Forelimb muscle (tissue), 1 donor: Measurements from ENCODE around the gene AFDN. TPM values are rescaled to one million over a fixed set of nuclear protein-coding genes. Genes with fewer than 3 reads are reported as not detected.
"Not testable (repeated sequence)": the region's sequence is repeated elsewhere in the genome, so short reads cannot be mapped to it uniquely, and the experiment has no call there.

Source experiments
- DNase-seq: peaks from one replicate; pipeline ENCODE4 v3.0.0-alpha.2; 2013; ENCODE audit warnings: low read depth
- polyA plus RNA-seq: library from polyadenylated mRNA; unstranded; fragments of 120-200 nt; gene quantifications from one replicate; pipeline ENCODE4 v1.2.1, GENCODE V29; 2013; ENCODE audit not compliant: insufficient read length

Gene AFDN
- polyA plus RNA-seq, 1 donor: 45.7 TPM

GRCh38 chr6:167953551-167953950 is 126.8 kb downstream of the AFDN start:
- no peak for DNase-seq

GRCh38 chr6:167954151-167954550 is 127.4 kb downstream of the AFDN start:
- DNase-seq: no peak

DNA sequence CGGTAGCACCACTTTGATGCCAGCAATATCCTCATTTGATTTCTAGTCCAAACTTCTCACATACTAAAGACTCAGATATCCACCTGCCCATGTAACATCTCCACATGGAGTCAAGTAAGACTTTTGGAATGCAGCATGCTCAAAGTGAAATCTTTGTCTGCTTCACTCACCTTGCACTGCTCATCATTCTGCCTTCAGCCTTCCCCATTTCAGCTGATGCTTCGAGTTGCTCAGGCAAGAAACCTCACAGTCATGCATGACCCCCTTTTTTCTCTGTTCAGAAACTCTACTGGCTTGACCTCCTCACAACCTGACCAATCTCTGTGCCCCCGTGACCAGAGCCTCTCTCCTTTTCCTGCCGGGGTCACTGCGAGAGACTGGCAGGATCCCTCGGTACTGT is 129.8 kb downstream of the AFDN start:
- no peak for DNase-seq

GRCh38 chr6:167956983-167957492 is 130.3 kb downstream of the AFDN start:
- no peak for DNase-seq

- no peak for DNase-seq
These were observed 130.9 kb downstream of the AFDN start for GRCh38 chr6:167957626-167958025.

DNA sequence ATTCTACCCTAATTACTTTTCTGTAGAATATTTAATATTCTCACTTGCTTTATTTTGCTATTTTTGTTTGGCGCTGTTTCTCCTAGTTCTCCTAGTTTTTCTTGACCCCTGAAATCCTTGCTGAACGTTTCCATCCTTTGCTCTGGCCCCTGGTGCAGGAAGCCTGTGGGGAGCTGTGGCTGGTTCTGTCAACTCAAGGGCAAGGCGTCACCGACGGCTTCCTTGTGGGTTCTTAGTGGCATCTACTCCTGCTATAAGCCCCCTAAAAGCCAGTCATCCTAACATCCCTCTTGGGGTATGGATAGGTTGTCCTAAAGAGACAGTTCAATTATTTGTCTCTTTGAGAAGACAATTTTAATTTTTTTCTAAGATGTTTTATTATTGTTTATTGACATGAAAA is 133.9 kb downstream of the AFDN start:
- no peak for DNase-seq

GRCh38 chr6:167962711-167963110 is 136.0 kb downstream of the AFDN start:
- no peak for DNase-seq

DNA sequence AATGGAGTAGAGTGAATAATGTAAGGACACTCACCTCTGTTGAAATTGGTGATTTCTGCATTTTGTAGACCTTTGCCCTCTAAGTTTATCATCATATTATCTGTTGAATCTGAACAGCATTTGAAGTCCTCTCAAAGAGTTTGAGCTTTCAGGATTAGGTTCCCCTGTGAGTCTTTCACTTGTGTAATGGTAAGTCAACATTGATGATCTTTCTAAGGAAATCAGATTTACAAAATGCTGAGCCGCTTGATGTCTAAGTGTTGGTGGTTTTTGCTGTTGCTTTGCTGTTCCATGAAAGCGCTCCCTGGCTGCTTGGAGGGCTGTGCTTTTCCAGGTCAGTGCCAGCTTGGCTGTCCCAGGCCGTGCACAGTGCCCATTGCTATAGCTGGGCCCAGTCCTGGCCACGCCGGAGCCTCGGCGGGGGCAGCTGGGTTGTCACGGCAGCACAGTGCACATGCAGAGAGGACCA is 136.9 kb downstream of the AFDN start:
- DNase-seq: no peak

GRCh38 chr6:167965592-167966539 is 139.2 kb downstream of the AFDN start:
- no peak for DNase-seq

DNA sequence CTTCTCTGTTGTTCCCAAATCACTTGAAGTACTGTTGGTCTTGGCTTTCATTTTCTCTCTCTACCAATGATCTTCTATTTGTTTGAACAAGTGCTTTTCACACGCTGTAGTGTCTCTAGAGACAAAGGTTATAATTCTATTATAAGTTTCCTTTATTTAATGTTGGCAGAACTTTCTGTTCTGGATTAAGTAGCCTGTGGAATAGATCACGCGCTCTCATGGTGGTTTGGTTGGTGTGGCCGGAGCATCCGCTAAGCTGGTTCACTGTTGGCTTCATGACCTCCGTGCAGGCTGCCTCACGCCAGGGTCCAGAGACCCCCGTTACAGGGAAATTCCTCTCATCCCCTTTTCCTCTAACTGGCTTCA is 139.8 kb downstream of the AFDN start:
- no peak for DNase-seq

DNA sequence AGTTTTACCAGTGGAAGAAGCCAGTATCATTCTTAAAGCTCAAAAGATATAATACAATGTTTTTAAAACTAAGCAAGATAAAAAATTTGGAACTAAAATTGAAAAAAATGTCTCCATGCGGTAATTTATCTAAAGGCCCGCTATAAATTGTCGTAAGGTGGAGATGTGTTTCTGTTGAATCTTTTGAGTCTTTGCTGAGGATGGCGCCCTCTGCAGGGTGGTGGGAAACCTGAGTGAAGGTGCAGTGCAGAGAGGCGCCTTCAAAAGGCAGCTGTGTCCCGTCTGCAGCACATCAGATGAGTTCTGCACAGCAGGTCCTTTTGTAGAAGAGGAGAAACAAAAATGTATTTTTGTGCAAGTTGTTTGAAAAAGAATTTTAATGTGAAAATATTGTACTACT is 141.4 kb downstream of the AFDN start:
- no peak for DNase-seq

DNA sequence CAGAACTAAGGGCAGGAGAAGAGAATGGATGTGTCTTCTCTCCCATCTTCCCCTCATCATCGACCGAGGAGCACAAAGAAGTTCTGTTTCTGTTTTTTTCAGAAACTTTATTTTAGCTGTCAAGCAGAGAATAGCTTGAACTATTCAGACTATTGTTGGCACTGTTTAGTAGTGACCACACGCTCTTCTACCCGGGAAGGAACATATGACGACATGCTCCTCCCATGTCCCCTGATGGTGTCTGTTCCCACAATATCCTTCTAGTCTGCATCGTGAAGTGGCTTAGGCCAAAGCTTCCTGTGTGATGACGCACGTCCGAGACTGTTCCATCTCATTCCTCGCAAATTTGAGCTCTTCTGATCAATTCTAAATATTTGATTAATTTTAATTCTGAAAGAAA is 143.5 kb downstream of the AFDN start:
- DNase-seq: no peak

DNA sequence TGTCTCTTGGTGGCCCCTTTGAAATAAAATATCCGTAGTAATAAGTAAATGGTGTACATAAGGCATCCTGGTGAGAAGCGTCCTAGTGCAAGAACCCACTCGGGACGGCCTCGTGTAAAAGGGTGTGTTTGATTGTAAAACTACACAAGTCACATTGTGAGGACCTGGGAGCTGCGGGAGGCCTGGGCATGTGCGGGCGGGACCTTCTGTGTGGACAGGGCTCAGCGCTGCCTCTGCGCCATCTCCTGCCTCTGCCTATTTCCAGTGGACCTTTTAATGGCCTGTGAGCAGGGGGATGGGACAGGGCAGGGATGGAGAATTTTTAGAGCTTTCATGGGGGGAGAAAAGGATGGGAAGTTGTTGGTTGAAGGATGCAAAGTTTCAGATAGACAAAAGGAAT is 145.5 kb downstream of the AFDN start:
- DNase-seq: no peak

- no peak for DNase-seq
These were observed 146.6 kb downstream of the AFDN start for GRCh38 chr6:167973148-167973885.

GRCh38 chr6:167974640-167975344 is 148.1 kb downstream of the AFDN start:
- no peak for DNase-seq

DNA sequence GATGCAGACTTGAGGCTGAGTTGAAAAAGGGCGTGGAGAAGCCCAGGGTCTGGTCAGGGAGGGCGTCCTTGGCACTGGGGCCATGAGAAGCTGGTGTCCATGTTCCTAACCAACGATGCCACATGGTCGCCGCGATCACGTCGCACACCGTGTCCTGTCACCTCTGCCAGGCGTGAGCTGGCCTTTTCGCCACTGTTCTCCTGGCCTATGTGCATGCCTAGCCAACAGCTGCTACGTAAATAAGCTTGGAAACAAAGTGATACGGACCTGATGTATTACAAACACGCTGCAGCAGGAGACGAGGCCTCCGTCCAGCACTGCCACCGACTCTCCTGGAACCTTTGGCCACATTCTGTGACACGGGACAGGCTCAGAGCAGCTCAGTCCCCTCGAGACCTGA is 148.7 kb downstream of the AFDN start:
- DNase-seq: no peak

DNA sequence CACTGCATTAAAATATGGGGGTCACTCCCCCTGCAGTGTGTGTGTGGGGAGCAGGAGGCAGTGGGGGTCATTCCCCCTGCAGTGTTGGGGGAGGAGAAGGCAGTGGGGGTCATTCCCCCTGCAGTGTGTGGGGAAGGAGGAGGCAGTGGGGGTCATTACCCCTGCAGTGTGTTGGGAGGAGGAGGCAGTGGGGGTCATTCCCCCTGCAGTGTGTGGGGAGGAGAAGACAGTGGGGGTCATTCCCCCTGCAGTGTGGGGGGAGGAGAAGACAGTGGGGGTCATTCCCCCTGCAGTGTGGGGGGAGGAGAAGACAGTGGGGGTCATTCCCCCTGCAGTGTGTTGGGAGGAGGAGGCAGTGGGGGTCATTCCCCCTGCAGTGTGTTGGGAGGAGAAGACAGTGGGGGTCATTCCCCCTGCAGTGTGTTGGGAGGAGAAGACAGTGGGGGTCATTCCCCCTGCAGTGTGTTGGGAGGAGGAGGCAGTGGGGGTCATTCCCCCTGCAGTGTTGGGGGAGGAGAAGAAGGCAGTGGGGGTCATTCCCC is 149.5 kb downstream of the AFDN start:
- DNase-seq: not testable (repeated sequence)

DNA sequence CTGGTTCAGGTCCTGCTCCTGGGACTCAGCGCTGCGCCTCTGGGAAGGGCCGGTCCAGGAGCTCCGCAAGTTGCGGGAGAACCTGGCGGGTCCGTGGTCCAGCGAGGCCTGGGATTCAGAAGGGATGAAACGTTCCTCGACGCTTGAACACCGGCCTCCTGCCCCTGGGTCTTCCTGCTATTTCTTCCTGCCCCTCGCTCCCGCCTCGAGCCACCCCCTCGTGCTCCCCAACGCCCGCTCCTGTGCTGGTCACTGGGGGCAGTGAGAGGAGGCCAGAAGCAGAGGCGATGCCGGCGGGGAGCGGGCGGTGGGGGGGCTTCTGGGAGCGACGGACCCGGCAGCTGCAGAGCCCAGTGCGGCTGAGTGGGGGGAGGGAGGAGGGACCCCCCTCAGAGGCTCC is 150.0 kb downstream of the AFDN start:
- no peak for DNase-seq

DNA sequence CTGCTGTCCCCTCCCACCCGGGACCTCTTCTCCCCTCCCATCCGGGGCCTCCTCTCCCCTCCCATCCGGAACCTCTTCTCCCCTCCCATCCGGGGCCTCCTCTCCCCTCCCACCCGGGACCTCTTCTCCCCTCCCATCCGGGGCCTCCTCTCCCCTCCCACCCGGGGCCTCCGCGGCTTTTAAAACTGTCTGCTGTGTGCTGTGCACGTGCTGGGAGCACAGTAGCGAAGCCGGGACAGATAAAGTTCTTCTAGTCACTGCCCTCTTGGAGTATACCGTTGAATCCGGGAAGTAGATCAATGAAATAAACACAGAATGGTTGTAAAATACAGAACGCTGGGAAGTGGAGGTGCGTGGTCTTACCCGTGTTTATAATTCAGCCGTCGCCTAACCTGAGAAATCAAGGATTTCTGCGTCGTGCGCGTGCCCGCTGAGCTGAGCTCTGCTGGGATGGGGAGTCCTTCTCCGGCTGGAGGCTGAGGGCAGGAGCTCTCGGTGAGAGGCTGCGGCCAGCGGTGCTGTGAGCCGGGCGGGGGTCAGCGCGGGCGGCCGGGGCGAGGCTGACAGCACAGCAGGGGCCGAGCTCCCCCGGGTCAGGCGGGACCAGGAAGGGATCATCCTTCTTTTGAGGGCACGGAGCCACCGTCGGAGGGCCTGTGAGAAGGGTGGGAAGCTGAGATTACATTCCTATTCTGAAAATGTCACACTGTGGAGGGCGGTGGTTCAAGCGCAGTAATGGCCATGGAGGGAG is 151.2 kb downstream of the AFDN start:
- no peak for DNase-seq

DNA sequence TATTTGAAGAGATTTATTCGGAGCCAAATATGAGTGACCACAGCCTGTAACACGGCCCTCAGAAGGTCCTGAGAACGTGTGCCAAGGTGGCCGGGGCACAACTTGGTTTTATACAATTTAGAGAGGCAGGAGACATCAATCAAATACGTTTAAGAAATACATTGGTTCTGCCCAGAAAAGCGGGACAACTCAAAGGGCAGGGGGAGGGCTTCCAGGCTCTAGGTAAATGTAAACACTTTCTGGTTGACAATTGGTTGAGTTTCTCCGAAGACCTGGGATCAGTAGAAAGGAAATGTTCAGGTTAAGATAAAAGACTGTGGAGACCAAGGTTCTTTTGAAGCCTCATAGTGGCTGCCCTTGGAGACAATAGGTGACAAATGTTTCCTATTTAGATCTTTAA is 151.9 kb downstream of the AFDN start:
- no peak for DNase-seq
